ENCODE measurements around the gene OAS3. TPM values are rescaled to one million over a fixed set of nuclear protein-coding genes. Genes with fewer than 3 reads are reported as not detected.
"Not testable (repeated sequence)": the region's sequence is repeated elsewhere in the genome, so short reads cannot be mapped to it uniquely, and the experiment has no call there.

The OAS3 gene
- 13.6 and 62.9 TPM in 2 replicates for total RNA-seq

GRCh38 chr12:112937741-112938719, at the start of gene OAS3:
Gene OAS3, plus strand, starts transcription at chr12:112938474. Its CDS starts 57 bp downstream, at chr12:112938531.
- DNase-seq (ENCODE audit: extremely low read depth, low read depth, low spot score): no peak

- no peak for DNase-seq (ENCODE audit: extremely low read depth, low read depth, low spot score)
These were observed 46.9 kb upstream of the OAS3 start for GRCh38 chr12:112891093-112892024.

GRCh38 chr12:112892856-112893255, 45.4 kb upstream of the OAS3 start:
- no peak for DNase-seq (ENCODE audit: extremely low read depth, low read depth, low spot score)

- DNase-seq (ENCODE audit: extremely low read depth, low read depth, low spot score): no peak
These were observed 44.1 kb upstream of the OAS3 start for GRCh38 chr12:112894128-112894527.

- DNase-seq (ENCODE audit: extremely low read depth, low read depth, low spot score): no peak
These were observed 39.9 kb upstream of the OAS3 start for GRCh38 chr12:112898380-112898779.

GRCh38 chr12:112900298-112901145, 37.8 kb upstream of the OAS3 start:
- DNase-seq (ENCODE audit: extremely low read depth, low read depth, low spot score): peak; percentile 29

- no peak for DNase-seq (ENCODE audit: extremely low read depth, low read depth, low spot score)
These were observed 37.0 kb upstream of the OAS3 start for GRCh38 chr12:112901271-112901670.

GRCh38 chr12:112904571-112904970, 33.7 kb upstream of the OAS3 start:
- no peak for DNase-seq (ENCODE audit: extremely low read depth, low read depth, low spot score)

- no peak for DNase-seq (ENCODE audit: extremely low read depth, low read depth, low spot score)
These were observed 32.7 kb upstream of the OAS3 start for GRCh38 chr12:112905451-112906089.

GRCh38 chr12:112906712-112907414, 31.4 kb upstream of the OAS3 start, which contains the start of gene OAS1:
Gene OAS1, plus strand, starts transcription at chr12:112906962. Its CDS starts 78 bp downstream, at chr12:112907040.
- DNase-seq (ENCODE audit: extremely low read depth, low read depth, low spot score): no peak

- no peak for DNase-seq (ENCODE audit: extremely low read depth, low read depth, low spot score)
These were observed 30.7 kb upstream of the OAS3 start for GRCh38 chr12:112907415-112908157.

GRCh38 chr12:112908548-112908947, 29.7 kb upstream of the OAS3 start:
- DNase-seq (ENCODE audit: extremely low read depth, low read depth, low spot score): no peak

GRCh38 chr12:112909693-112910092, 28.6 kb upstream of the OAS3 start:
- DNase-seq (ENCODE audit: extremely low read depth, low read depth, low spot score): no peak

GRCh38 chr12:112913038-112913688, 25.1 kb upstream of the OAS3 start:
- no peak for DNase-seq (ENCODE audit: extremely low read depth, low read depth, low spot score)

GRCh38 chr12:112913888-112914287, 24.4 kb upstream of the OAS3 start:
- DNase-seq (ENCODE audit: extremely low read depth, low read depth, low spot score): not testable (repeated sequence)

GRCh38 chr12:112916270-112916669, 22.0 kb upstream of the OAS3 start:
- DNase-seq (ENCODE audit: extremely low read depth, low read depth, low spot score): no peak

GRCh38 chr12:112919121-112919520, 19.2 kb upstream of the OAS3 start:
- DNase-seq (ENCODE audit: extremely low read depth, low read depth, low spot score): no peak

- no peak for DNase-seq (ENCODE audit: extremely low read depth, low read depth, low spot score)
These were observed 13.3 kb upstream of the OAS3 start for GRCh38 chr12:112924986-112925385.

All from glomerular endothelial cell (primary cell).